ENCODE results near the gene SLIT1. TPM values are rescaled to one million over a fixed set of nuclear protein-coding genes. Genes with fewer than 3 reads are reported as not detected.

Gene SLIT1
- total and polyA plus RNA-seq, 2 of the 8 experiments (the other 6 are each of a cell fraction or from before 2014, with no cell fraction given): 0.70 to 0.88 TPM

DNA sequence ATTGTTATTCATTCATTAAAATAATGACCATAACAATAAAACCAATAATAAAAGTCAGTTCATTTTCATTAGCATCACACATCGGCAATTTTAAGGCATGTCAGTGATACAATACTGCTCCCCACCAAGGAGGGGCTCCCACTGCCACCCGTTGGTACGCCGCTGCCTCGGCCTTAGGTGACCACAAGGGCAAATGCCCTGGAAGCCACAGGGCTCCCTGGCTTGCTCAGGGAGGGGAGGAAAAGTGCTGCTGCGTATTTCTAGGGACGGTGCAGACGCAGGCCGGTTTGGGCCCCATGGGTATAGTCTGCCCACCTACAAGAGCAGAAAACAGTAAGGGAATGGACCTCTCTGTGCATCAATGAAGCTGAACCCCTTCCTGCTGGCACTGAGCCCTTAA, 85.1 kb downstream of the SLIT1 start:
- Histone ChIP-seq H3K27me3 (replicated peaks in 1 of 4; ENCODE audit: control insufficient read depth in 3 of 4, extremely low read depth in 1 of 4, insufficient read depth in 3 of 4, low read length in 3 of 4) (no peaks in the 10 kb centered on the region; a peak in 1 of 7 replicates), H3K18ac (ENCODE audit: extremely low read depth, low read length) (no peak overlapping the region), H3K4ac (replicated peaks; ENCODE audit: insufficient read length, low read depth, low read length) (peak overlapping the region; percentile 48), H2BK12ac (ENCODE audit: low read depth, low read length) (peak overlapping the region; percentile 86; the same call in 1 of the 2 replicates), H2BK5ac (ENCODE audit: low read depth, low read length) (peak overlapping the region; percentile 50; the same call in 1 of the 2 replicates), H3K23ac (ENCODE audit: insufficient read length) (no peak overlapping the region), H4K5ac (ENCODE audit: insufficient read length, low read depth, low read length) (no peak overlapping the region), H3K56ac (replicated peaks; ENCODE audit: insufficient read length, low read depth, low read length) (no peak overlapping the region), H2BK15ac (ENCODE audit: low read length) (no peak overlapping the region), H3K36me3 (ENCODE audit: control insufficient read depth in 2 of 4, insufficient read depth in 4 of 4, low read length in 3 of 4) (no peaks in the 10 kb centered on the region), H3K23me2 (ENCODE audit: low read depth, low read length) (no peaks in the 10 kb centered on the region), H3K4me2 (ENCODE audit: insufficient read depth in 1 of 2, low read depth in 2 of 2, low read length in 2 of 2) (peak overlapping the region in 1 of 2 experiments; percentile 24; a peak in 1 of 4 replicates), H3K4me1 (replicated peaks in 1 of 4; ENCODE audit: control insufficient read depth in 3 of 4, insufficient read depth in 4 of 4, low read length in 3 of 4) (peaks cover 0 to 22% (median 11%) of the 10 kb centered on the region in 4 experiments; a peak in 6 of 7 replicates), H3K9me3 (ENCODE audit: insufficient read depth in 2 of 2, low read depth in 1 of 2, low read length in 1 of 2) (no peaks in the 10 kb centered on the region), H3K79me2 (ENCODE audit: control insufficient read depth in 1 of 2, insufficient read depth in 2 of 2, low read length in 2 of 2) (no peaks in the 10 kb centered on the region), H3K14ac (ENCODE audit: insufficient read length) (no peak overlapping the region), H3K4me3 (ENCODE audit: extremely low read depth in 1 of 4, insufficient read depth in 2 of 4, low read depth in 3 of 4, low read length in 4 of 4) (no peak overlapping the region), H4K20me1 (replicated peaks in 1 of 2; ENCODE audit: control insufficient read depth in 1 of 2, insufficient read depth in 2 of 2, low read length in 2 of 2) (no peaks in the 10 kb centered on the region), H3K9ac (replicated peaks in 1 of 4; ENCODE audit: extremely low read depth in 1 of 4, low read depth in 3 of 4, low read length in 3 of 4) (peak overlapping the region in 2 of 4 experiments; percentile 8 to 24; a peak in 1 of 7 replicates), H4K91ac (replicated peaks; ENCODE audit: insufficient read length, low read length) (peak overlapping the region; percentile 41), H3K79me1 (ENCODE audit: low read depth, low read length) (no peaks in the 10 kb centered on the region), H2AK5ac (ENCODE audit: low read depth, low read length) (0 out of 2 replicates have a peak overlapping the region, but pooled peaks have one; percentile 28), H2BK120ac (replicated peaks; ENCODE audit: low read depth, low read length) (no peak overlapping the region), H3K27ac (ENCODE audit: low read depth, low read length) (no peak overlapping the region), H2AFZ (ENCODE audit: low read length) (0 out of 2 replicates have a peak overlapping the region, but pooled peaks have one; percentile 16), H4K8ac (ENCODE audit: extremely low read depth, insufficient read depth, low read length) (no peak overlapping the region), H2BK20ac (ENCODE audit: low read length) (0 out of 2 replicates have a peak overlapping the region, but pooled peaks have one; percentile 44)
- ChIA-PET CTCF (ENCODE audit: partially characterized antibody) (interaction anchor here (0.8 to 43.6 kb wide), 6 partner anchors 11 to 117 kb away, joined by 3 to 1348 read pairs (median 4); no protein-coding TSS in a partner anchor), POLR2A (ENCODE audit: partially characterized antibody) (no interaction called here)
- FAIRE-seq (no peak), DNase-seq (ENCODE audit: low read depth in 1 of 2, low spot score in 2 of 2) (no peak)
- 69% methylated on average over 9 of the region's 9 CpGs; no CpG with 5 or more reads in 1 of the 2 experiments for WGBS, 2 experiments (ENCODE audit: extremely low coverage in 1 of 2, insufficient coverage in 1 of 2, insufficient read length in 1 of 2, insufficient replicate concordance in 2 of 2, low coverage in 1 of 2, low lambda C conversion rate in 2 of 2, missing lambda C conversion rate in 1 of 2)
- TF ChIP-seq CHD2 (IDR thresholded peaks at IDR 0.05; ENCODE audit: low read length) (no peak), SP2 (IDR thresholded peaks at IDR 0.05; ENCODE audit: low read length) (no peak), CBX5 (IDR thresholded peaks at IDR 0.05; ENCODE audit: low read depth, low read length) (no peak)
- TF ChIP-seq, protein P1, sequence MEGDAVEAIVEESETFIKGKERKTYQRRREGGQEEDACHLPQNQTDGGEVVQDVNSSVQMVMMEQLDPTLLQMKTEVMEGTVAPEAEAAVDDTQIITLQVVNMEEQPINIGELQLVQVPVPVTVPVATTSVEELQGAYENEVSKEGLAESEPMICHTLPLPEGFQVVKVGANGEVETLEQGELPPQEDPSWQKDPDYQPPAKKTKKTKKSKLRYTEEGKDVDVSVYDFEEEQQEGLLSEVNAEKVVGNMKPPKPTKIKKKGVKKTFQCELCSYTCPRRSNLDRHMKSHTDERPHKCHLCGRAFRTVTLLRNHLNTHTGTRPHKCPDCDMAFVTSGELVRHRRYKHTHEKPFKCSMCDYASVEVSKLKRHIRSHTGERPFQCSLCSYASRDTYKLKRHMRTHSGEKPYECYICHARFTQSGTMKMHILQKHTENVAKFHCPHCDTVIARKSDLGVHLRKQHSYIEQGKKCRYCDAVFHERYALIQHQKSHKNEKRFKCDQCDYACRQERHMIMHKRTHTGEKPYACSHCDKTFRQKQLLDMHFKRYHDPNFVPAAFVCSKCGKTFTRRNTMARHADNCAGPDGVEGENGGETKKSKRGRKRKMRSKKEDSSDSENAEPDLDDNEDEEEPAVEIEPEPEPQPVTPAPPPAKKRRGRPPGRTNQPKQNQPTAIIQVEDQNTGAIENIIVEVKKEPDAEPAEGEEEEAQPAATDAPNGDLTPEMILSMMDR (IDR thresholded peaks at IDR 0.05; ENCODE audit: control extremely low read depth in 1 of 3, insufficient read depth in 1 of 3, low read depth in 1 of 3, low read length in 3 of 3): no peak

All from H1 (cell line).